Subcutaneous adipose tissue (tissue), 4 donors: ENCODE measurements around the gene NAB2. TPM values are rescaled to one million over a fixed set of nuclear protein-coding genes. Genes with fewer than 3 reads are reported as not detected.

Source experiments
- total RNA-seq, 4 donors: library from RNA; depleted of rRNA; stranded (reverse); fragments of >200 nt; gene quantifications; one replicate each; pipeline ENCODE4 v1.1.0, GENCODE V29; 2016
- TF ChIP-seq, protein P1 (sequence below): fragments of 450-650 bp; IDR thresholded peaks from one replicate; pipeline ENCODE4 v1.5.1; 2016; ENCODE audit warnings: low read depth, mild to moderate bottlenecking, control low read depth, antibody characterized with exemption, moderate library complexity

NAB2 gene
- total RNA-seq, 4 donors from 2014 or later: 4.9 to 19.7 (median 13.7) TPM

DNA sequence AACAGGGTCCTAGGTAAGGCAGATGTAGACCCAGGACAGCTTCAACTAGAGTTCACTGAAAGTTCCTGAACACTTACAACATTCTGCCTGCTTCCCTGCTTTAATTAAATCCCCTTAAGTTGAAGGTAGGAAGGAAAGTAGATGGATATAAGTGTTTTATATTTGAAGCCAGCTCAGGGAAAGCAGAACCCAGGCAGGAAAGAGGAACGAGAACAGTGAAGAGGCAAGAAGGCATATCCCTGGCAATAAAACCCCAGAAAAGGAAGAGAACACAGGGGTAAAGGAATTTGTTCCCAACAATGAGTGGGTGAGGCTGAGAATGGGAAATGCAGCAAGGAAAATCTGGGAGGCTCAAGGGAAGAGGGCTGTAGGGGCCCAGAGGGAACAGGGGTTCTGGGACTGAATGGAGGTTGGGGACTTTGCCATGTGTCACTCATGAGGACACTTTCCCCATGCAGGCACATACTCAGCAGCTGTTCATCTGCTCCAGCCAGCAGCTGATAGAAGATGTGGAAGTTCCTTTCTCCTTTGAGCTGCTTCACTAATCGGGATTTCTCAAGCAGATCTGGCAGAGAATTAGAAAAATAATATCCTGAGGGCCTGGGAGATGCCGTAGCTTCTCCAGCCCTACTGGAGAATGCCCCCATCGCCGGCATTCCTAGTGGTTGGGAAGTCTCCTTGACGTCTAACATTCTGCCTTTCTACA lies 42.7 kb upstream of the NAB2 start:
- TF ChIP-seq, protein P1, sequence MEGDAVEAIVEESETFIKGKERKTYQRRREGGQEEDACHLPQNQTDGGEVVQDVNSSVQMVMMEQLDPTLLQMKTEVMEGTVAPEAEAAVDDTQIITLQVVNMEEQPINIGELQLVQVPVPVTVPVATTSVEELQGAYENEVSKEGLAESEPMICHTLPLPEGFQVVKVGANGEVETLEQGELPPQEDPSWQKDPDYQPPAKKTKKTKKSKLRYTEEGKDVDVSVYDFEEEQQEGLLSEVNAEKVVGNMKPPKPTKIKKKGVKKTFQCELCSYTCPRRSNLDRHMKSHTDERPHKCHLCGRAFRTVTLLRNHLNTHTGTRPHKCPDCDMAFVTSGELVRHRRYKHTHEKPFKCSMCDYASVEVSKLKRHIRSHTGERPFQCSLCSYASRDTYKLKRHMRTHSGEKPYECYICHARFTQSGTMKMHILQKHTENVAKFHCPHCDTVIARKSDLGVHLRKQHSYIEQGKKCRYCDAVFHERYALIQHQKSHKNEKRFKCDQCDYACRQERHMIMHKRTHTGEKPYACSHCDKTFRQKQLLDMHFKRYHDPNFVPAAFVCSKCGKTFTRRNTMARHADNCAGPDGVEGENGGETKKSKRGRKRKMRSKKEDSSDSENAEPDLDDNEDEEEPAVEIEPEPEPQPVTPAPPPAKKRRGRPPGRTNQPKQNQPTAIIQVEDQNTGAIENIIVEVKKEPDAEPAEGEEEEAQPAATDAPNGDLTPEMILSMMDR: no peak

DNA sequence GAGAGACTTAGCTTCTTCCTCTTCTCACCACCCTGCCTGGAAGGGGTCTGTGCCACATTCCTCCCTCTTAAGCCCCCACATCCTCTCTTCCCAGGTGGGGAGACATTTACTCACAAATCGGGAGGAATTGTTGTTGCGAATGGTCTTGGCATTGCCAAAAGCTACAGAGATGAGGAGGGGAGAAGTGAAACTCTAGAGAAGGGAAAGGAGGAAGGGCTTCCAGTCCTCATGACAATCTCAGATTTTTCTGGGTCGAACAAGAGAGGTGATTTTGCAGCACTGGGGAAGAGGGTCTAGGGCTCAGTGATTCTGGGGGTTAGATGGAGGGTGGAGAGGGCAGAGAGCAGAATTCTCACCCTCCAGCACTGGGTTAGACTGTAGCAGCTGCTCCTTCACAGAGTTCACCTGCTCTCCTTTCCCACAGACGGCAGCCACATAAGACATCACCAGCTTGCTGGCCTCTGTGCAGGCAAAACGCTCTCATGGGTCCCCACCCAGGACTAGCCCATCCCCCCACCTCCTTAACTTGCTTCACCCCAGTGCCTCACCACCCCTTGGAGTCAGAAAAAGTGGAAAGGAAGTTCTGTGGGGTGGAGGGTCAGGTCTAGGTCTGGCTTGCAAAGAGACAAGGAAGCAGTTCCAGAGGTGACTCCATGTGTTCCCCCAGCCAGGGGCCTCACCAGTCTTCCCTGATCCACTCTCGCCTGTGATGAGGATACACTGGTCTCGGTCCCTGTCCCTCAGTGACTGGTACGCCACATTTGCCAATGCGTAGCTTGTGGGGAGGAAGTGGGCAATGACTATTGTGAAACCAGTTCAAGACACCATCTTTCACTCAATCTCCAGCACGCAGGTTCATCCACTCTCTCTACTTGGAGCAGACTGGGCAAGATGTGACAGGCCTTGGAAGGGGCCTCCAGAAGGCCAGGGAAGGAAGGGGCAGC lies 41.7 kb upstream of the NAB2 start:
- TF ChIP-seq, protein P1: no peak

DNA sequence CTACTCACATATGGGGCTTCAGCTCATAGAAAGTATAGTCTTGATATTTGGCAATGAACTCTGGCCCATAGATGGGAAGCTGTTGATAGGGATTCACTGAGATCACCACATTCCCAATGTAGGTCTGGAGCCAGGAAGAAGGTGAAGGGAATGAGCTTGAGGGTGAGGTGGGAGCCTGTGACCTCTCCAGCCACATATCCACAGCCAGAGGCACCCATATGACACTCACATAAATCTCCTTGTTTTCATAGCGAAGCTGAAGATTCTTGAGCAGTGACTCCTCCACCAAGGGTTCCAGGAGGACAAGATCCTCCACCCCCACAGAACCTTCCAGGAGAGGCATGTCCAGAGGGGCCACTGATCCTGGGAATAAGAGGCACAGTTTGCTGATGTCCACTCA lies 40.9 kb upstream of the NAB2 start:
- TF ChIP-seq, protein P1: no peak

DNA sequence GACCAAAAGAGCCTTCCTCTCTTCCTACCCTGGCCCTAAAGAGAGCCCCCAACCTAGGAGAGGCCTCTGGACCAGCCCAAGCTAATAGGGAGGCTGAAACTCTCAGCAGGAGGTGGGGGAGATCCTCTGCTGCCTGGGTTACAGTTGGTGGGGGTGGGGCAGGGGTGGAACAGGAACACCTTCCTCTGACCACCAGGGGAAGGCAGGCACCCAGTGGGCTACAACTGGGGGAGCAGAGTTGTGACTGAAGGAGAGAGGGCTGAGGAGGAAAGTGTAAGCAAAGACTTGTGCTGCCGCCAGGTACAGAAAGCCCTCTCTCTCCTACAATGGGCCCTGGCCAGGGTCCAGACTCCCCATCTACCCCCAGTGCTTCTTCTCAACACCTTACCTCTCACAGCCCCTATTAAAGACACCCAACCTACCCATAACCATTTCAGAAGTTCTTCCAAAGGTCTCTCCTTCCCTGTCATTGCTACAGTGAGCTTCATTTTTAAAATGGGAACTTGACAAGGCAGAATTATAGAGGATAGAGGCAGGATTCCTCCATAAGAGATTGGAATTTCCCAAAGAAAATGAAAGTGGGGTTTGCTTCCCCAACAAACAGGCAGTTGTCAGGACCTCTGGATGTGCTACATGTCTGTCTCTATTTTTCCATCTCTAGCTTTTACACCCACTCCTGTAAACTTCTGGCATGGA lies 40.3 kb upstream of the NAB2 start:
- TF ChIP-seq, protein P1: no peak

DNA sequence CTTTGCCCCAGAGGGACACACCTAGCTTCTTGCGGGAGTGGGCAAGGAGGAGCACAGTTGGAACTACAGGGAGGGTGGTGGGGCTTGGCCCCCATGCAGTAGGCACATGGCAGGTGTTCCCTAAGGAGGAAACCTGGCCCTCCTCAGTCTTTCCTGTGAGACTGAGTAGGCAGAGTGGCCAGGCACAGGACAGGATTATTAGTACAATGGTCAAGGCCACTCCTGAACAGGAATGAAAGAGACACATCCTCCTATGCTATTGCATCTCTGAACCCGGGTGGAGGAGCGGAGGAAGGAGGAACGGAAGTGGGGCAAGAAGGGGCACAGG lies 39.8 kb upstream of the NAB2 start:
- TF ChIP-seq, protein P1: no peak

DNA sequence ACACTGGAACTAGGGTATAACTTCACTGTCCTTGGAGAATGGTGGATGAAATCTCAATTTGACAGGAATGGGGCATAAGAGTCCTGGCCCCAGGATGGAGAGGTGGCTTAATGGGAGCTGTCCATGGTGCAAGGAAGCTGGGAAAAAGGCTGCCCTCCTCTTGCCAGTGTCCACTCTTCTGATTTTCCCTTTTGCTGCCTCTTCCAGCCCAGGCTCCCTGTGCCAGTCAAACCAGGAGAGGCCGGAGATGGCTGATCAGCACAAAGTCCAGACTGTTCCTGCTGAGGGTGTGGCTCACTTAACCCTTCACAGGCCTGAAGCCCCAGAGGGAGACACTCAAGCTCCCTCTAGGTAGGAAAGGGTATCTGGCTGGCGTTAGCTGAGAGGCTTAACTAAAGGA lies 39.0 kb upstream of the NAB2 start, which contains the start of gene MYO1A:
TSS of gene MYO1A (minus strand) at position 240 of the 400 bp plus-strand sequence. CDS start 1,806 bp downstream, outside the sequence.
- TF ChIP-seq, protein P1: no peak

DNA sequence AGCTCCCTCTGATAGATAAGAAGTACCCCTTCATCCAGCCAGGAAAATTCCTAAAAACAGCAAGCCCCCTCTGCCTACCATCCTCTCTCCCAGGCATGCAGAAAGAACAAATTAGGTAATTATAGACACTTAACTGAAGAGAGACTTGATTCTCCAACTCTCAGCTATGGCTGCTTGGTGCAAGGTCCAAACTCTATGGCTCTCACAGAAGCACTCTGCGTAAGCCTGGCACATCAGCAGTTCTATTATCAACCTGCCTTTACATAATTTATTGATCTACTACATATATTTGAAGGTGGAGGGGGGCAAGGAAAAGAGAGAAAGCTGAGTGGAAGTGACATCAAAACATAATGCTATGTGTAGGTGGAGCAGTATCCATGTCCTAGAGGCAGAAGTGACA lies 37.9 kb upstream of the NAB2 start:
- TF ChIP-seq, protein P1: no peak
